Raji (cell line): ENCODE measurements around the gene KRT6B.

Source experiments
- POLR2A ChIP-seq: IDR thresholded peaks from 2 replicates; pipeline ENCODE4 v1.6.1; 2011; ENCODE audit warnings: low read depth, low read length, control low read depth; ENCODE audit not compliant: insufficient read depth

The KRT6B gene

GRCh38 chr12:52427083-52427482 lies 24.9 kb downstream of the KRT6B start:
- TF ChIP-seq POLR2A: no peak

GRCh38 chr12:52426034-52426433 lies 25.9 kb downstream of the KRT6B start:
- TF ChIP-seq POLR2A: no peak

GRCh38 chr12:52425466-52425865 lies 26.5 kb downstream of the KRT6B start:
- no peak for TF ChIP-seq POLR2A

GRCh38 chr12:52423661-52424500 lies 28.1 kb downstream of the KRT6B start:
- no peak for TF ChIP-seq POLR2A

- no peak for TF ChIP-seq POLR2A
Measured at GRCh38 chr12:52423035-52423434, 28.9 kb downstream of the KRT6B start.

GRCh38 chr12:52419656-52420055 lies 32.3 kb downstream of the KRT6B start:
- no peak for TF ChIP-seq POLR2A

GRCh38 chr12:52418576-52419110 lies 33.3 kb downstream of the KRT6B start:
- TF ChIP-seq POLR2A: no peak

- no peak for TF ChIP-seq POLR2A
Measured at GRCh38 chr12:52417740-52418139, 34.2 kb downstream of the KRT6B start.

GRCh38 chr12:52416795-52417194 lies 35.2 kb downstream of the KRT6B start:
- no peak for TF ChIP-seq POLR2A

GRCh38 chr12:52415870-52416750 lies 35.8 kb downstream of the KRT6B start:
- TF ChIP-seq POLR2A: no peak

- TF ChIP-seq POLR2A: no peak
Measured at GRCh38 chr12:52414936-52415335, 37.0 kb downstream of the KRT6B start.

- TF ChIP-seq POLR2A: no peak
Measured at GRCh38 chr12:52413782-52414345, 38.1 kb downstream of the KRT6B start.

- TF ChIP-seq POLR2A: no peak
Measured at GRCh38 chr12:52413202-52413601, 38.7 kb downstream of the KRT6B start.

GRCh38 chr12:52411815-52412214 lies 40.1 kb downstream of the KRT6B start:
- no peak for TF ChIP-seq POLR2A

- TF ChIP-seq POLR2A: no peak
Measured at GRCh38 chr12:52407918-52408317, 44.0 kb downstream of the KRT6B start.
